HG02623 (cell line): ENCODE measurements around the gene PRSS8.
"Not testable (repeated sequence)": the region's sequence is repeated elsewhere in the genome, so short reads cannot be mapped to it uniquely, and the experiment has no call there.

Experiments
- ATAC-seq: cut with Tn5 transposase; IDR thresholded peaks from one replicate; pipeline ENCODE4 v1.9.1; 2021; ENCODE audit warnings: moderate library complexity; ENCODE audit not compliant: unreplicated experiment

PRSS8 gene

GRCh38 chr16:31135535-31136286 lies at the start of gene PRSS8:
Gene PRSS8 (minus strand): TSS chr16:31135727. CDS start chr16:31135498, 229 bp downstream.
- ATAC-seq = no peak

GRCh38 chr16:31184888-31185287 lies 49.4 kb upstream of the PRSS8 start:
- no peak for ATAC-seq

- no peak for ATAC-seq
Observed at GRCh38 chr16:31183432-31184428, 48.2 kb upstream of the PRSS8 start.

- no peak for ATAC-seq
Observed at GRCh38 chr16:31182391-31182790, 46.9 kb upstream of the PRSS8 start.

- no peak for ATAC-seq
Observed at GRCh38 chr16:31181102-31181830, 45.7 kb upstream of the PRSS8 start.

GRCh38 chr16:31179747-31180459 lies 44.4 kb upstream of the PRSS8 start, which contains the start of gene FUS:
Gene FUS (plus strand): TSS chr16:31180139. CDS start chr16:31180215, 76 bp downstream.
- peak; percentile 48 for ATAC-seq

GRCh38 chr16:31179219-31179746 lies 43.8 kb upstream of the PRSS8 start:
- peak; percentile 1 for ATAC-seq

GRCh38 chr16:31177136-31177535 lies 41.6 kb upstream of the PRSS8 start:
- no peak for ATAC-seq

GRCh38 chr16:31170048-31170447 lies 34.5 kb upstream of the PRSS8 start:
- ATAC-seq = not testable (repeated sequence)

- no peak for ATAC-seq
Observed at GRCh38 chr16:31168848-31169247, 33.3 kb upstream of the PRSS8 start.

- ATAC-seq = no peak
Observed at GRCh38 chr16:31167315-31167714, 31.8 kb upstream of the PRSS8 start.

GRCh38 chr16:31157136-31157535 lies 21.6 kb upstream of the PRSS8 start:
- no peak for ATAC-seq

GRCh38 chr16:31150976-31151375 lies 15.4 kb upstream of the PRSS8 start:
- not testable (repeated sequence) for ATAC-seq

GRCh38 chr16:31149894-31150890 lies 14.7 kb upstream of the PRSS8 start, which contains the start of gene PRSS36:
Gene PRSS36 (minus strand): TSS chr16:31150066. CDS start chr16:31150035, 31 bp downstream.
- no peak for ATAC-seq

GRCh38 chr16:31149332-31149731 lies 13.8 kb upstream of the PRSS8 start:
- ATAC-seq = no peak

GRCh38 chr16:31148896-31149295 lies 13.4 kb upstream of the PRSS8 start:
- ATAC-seq = no peak

- ATAC-seq = no peak
Observed at GRCh38 chr16:31148281-31148728, 12.8 kb upstream of the PRSS8 start.

GRCh38 chr16:31147574-31147973 lies 12.0 kb upstream of the PRSS8 start:
- ATAC-seq = no peak
